NCI-H187 (cell line): ENCODE results near the gene STX8.

Source experiments
- DNase-seq, 2 experiments: peaks; one replicate each; lab custom pipeline; 2025; lab: John Stamatoyannopoulos, UW

Gene STX8

GRCh38 chr17:9439851-9440250 lies 135.8 kb downstream of the STX8 start:
- no peak for DNase-seq

- no peak for DNase-seq
Measured at GRCh38 chr17:9436630-9437029, 139.0 kb downstream of the STX8 start.

- no peak for DNase-seq
Measured at GRCh38 chr17:9435165-9435564, 140.5 kb downstream of the STX8 start.

GRCh38 chr17:9434642-9435057 lies 141.0 kb downstream of the STX8 start:
- DNase-seq: no peak

- no peak for DNase-seq
Measured at GRCh38 chr17:9432934-9433421, 142.6 kb downstream of the STX8 start.

GRCh38 chr17:9432134-9432885 lies 143.3 kb downstream of the STX8 start:
- DNase-seq: no peak

GRCh38 chr17:9431620-9432019 lies 144.0 kb downstream of the STX8 start:
- no peak for DNase-seq

GRCh38 chr17:9427465-9428315 lies 147.9 kb downstream of the STX8 start:
- no peak for DNase-seq

GRCh38 chr17:9424071-9424640 lies 151.5 kb downstream of the STX8 start:
- DNase-seq: no peak

- DNase-seq: no peak
Measured at GRCh38 chr17:9421525-9421924, 154.1 kb downstream of the STX8 start.

GRCh38 chr17:9419932-9420453 lies 155.6 kb downstream of the STX8 start:
- DNase-seq: no peak

GRCh38 chr17:9414471-9414870 lies 161.1 kb downstream of the STX8 start:
- DNase-seq: no peak

GRCh38 chr17:9410737-9411136 lies 164.9 kb downstream of the STX8 start:
- DNase-seq: no peak

GRCh38 chr17:9410301-9410700 lies 165.3 kb downstream of the STX8 start:
- DNase-seq: no peak

GRCh38 chr17:9409878-9410277 lies 165.7 kb downstream of the STX8 start:
- no peak for DNase-seq

- no peak for DNase-seq
Measured at GRCh38 chr17:9408868-9409829, 166.5 kb downstream of the STX8 start.

GRCh38 chr17:9408381-9408780 lies 167.2 kb downstream of the STX8 start:
- DNase-seq: no peak

- no peak for DNase-seq
Measured at GRCh38 chr17:9406046-9406606, 169.5 kb downstream of the STX8 start.

- no peak for DNase-seq
Measured at GRCh38 chr17:9403257-9403656, 172.4 kb downstream of the STX8 start.

- DNase-seq: no peak
Measured at GRCh38 chr17:9402590-9403199, 172.9 kb downstream of the STX8 start.

- DNase-seq: no peak
Measured at GRCh38 chr17:9401434-9401833, 174.2 kb downstream of the STX8 start.
